ENCODE measurements around the gene FAM117A. TPM values are rescaled to one million over a fixed set of nuclear protein-coding genes. Genes with fewer than 3 reads are reported as not detected.
A peak's percentile ranks its signal among the peaks of the same experiment; 100 is the strongest.

Gene FAM117A
- total RNA-seq, 1 donor from 2014 or later = 3.3 TPM

DNA sequence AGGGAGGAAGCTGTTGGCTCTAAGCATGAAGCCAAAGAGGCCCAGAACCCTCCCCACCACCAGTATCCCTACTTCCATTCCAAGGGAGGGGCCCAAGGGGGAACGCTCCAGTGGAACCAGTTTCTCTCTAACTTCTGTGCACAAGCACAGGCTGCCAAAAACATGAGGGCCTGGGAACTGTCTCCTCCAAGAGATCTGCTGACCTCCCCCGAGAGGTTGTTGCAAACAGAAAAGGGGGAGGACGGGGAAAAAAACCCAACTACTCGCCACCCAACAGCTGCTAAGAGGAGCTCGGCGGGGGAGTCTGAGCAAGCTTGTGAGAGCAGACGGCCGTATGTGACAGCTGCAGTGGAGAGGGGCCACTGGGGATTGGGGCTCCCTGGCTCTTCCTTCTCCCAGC lies 40.5 kb downstream of the FAM117A start:
- DNase-seq (ENCODE audit: low spot score) = no peak

DNA sequence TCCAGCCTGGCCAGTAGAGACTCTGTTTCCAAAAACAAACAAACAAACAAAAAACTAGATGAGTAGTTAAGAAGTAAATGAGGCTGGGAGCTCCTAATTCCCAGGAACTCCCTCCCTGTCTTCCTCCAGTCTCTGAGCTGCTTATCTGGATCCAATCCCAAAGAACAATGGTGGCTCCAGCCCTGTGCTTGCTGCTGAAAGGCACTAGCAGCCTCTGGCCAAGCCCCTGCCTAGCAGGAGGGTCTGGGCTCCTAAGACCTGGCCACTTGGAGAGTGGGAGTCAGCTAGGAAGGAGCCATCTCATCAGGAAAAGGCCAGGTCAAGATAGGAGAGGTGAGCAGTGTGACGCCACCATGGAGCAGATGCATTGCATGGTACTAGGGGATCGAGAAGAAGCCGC lies 41.9 kb downstream of the FAM117A start:
- DNase-seq (ENCODE audit: low spot score) = no peak
- no peak overlapping the region for H3K4me3 Mint-ChIP-seq (ENCODE audit: unreplicated experiment)
- peaks cover 7% of the 10 kb centered on the region for H3K9me3 Mint-ChIP-seq (ENCODE audit: low read depth)
- no peaks in the 10 kb centered on the region for H3K27me3 Mint-ChIP-seq (ENCODE audit: low read depth)
- TF ChIP-seq, protein P1, sequence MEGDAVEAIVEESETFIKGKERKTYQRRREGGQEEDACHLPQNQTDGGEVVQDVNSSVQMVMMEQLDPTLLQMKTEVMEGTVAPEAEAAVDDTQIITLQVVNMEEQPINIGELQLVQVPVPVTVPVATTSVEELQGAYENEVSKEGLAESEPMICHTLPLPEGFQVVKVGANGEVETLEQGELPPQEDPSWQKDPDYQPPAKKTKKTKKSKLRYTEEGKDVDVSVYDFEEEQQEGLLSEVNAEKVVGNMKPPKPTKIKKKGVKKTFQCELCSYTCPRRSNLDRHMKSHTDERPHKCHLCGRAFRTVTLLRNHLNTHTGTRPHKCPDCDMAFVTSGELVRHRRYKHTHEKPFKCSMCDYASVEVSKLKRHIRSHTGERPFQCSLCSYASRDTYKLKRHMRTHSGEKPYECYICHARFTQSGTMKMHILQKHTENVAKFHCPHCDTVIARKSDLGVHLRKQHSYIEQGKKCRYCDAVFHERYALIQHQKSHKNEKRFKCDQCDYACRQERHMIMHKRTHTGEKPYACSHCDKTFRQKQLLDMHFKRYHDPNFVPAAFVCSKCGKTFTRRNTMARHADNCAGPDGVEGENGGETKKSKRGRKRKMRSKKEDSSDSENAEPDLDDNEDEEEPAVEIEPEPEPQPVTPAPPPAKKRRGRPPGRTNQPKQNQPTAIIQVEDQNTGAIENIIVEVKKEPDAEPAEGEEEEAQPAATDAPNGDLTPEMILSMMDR (IDR thresholded peaks at IDR 0.05) = no peak
- H3K27ac Mint-ChIP-seq (ENCODE audit: unreplicated experiment) = no peak overlapping the region
- peaks cover 9% of the 10 kb centered on the region for H3K36me3 Mint-ChIP-seq (ENCODE audit: low read depth)
- no peaks in the 10 kb centered on the region for H3K4me1 Mint-ChIP-seq (ENCODE audit: low read depth)

More for the DNA sequence above, 40.5 kb downstream of the FAM117A start:
- H3K4me3 Mint-ChIP-seq (ENCODE audit: unreplicated experiment) = no peak overlapping the region
- TF ChIP-seq, protein P1 (IDR thresholded peaks at IDR 0.05) = no peak
- peaks cover 9% of the 10 kb centered on the region for H3K36me3 Mint-ChIP-seq (ENCODE audit: low read depth)
- H3K27ac Mint-ChIP-seq (ENCODE audit: unreplicated experiment) = no peak overlapping the region
- H3K9me3 Mint-ChIP-seq (ENCODE audit: low read depth) = peaks cover 7% of the 10 kb centered on the region
- no peaks in the 10 kb centered on the region for H3K27me3 Mint-ChIP-seq (ENCODE audit: low read depth)
- H3K4me1 Mint-ChIP-seq (ENCODE audit: low read depth) = no peaks in the 10 kb centered on the region

DNA sequence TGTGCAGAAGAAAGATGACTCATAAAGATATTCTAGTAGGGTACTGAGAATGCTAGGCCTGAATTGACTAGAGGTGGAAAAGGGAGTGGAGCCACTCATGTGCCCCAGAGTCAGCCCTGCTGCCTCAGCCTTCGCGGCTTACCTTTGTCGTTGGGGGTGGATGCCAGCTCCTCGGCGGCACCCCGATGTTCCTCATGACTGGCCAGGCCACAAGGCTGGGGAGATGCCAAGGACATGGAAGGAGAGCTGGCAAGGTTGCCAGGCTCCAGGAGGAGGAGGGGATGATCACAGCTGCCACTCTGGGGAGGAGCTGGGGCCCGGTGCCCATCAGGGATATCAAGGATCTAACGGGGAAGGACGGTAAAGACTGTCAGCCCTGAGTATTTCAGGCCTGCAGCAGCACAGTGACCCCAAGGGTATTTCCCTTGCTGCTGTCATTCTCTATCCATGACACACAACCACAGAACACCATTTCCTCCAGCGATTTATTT lies 46.5 kb downstream of the FAM117A start:
- Mint-ChIP-seq H3K27ac (ENCODE audit: unreplicated experiment) (peak overlapping the region; percentile 45), H3K4me1 (ENCODE audit: low read depth) (peaks cover 8% of the 10 kb centered on the region), H3K9me3 (ENCODE audit: low read depth) (no peaks in the 10 kb centered on the region), H3K4me3 (ENCODE audit: unreplicated experiment) (no peak overlapping the region), H3K36me3 (ENCODE audit: low read depth) (peaks cover 3% of the 10 kb centered on the region), H3K27me3 (ENCODE audit: low read depth) (no peaks in the 10 kb centered on the region)
- TF ChIP-seq, protein P1 (IDR thresholded peaks at IDR 0.05) = no peak
- no peak for DNase-seq (ENCODE audit: low spot score)

DNA sequence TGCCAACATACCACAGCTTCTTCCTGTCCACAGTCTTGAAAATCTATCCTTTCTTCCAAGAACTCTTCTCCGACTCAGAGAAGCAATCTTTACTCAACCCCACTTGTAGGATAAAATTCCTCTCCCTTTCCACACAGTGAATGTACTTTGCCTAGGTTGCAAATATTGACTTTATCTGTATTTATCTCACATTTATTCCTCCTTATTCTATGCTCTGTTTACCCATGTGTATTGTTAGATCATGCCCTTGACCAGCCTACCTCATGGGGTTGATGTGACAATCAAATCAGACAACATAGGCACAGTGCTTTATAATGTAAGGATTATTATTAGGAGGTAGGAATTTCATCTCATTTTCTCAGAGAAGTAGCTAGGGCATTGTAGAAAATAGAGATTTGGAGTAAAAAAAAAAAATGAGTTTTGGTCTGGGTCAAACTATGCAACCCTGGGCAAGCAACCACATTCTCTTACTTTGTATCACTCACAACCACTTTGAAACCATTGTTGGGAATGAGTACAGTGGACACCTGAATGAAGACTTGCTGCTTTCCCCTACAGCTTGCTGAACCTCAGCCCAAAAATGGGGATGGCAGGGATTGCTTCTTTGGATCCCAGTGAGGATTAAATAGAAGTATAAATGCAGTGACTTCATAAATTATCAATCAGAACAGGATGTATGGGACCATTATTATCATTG lies 47.1 kb downstream of the FAM117A start:
- H3K36me3 Mint-ChIP-seq (ENCODE audit: low read depth) = peaks cover 3% of the 10 kb centered on the region
- TF ChIP-seq, protein P1 (IDR thresholded peaks at IDR 0.05) = no peak

DNA sequence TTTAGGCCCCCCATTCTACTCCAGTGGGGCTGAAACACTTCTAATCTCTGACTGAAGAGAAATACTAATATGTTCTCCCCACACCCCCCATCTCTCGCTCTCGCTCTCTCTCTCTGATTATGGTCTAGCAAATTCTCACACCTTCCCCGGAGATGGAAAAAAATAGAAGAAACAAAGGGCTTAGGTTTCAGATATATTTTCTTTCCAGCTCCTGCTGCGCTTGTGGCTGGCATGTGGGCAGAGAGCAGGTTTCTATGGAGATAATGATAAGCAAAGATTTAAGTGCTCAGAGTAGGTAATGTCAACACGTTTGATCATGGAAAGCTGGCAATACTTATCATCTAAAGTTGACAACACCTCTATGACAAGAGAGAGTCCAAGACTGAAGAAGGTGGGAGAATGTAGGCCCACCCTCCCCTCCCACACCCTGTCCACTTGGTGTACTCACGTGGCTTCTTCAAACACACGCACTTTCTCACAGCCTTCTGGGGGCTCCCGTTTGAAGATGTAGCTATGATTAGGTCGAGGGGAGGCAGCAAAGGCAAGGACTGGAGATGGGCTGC lies 48.1 kb downstream of the FAM117A start:
- Mint-ChIP-seq H3K4me1 (ENCODE audit: low read depth) (peaks cover 8% of the 10 kb centered on the region), H3K9me3 (ENCODE audit: low read depth) (no peaks in the 10 kb centered on the region), H3K27me3 (ENCODE audit: low read depth) (no peaks in the 10 kb centered on the region), H3K27ac (ENCODE audit: unreplicated experiment) (no peak overlapping the region), H3K4me3 (ENCODE audit: unreplicated experiment) (no peak overlapping the region), H3K36me3 (ENCODE audit: low read depth) (peaks cover 1% of the 10 kb centered on the region)
- DNase-seq (ENCODE audit: low spot score) = no peak
- TF ChIP-seq, protein P1 (IDR thresholded peaks at IDR 0.05) = no peak

More for the DNA sequence above, 47.1 kb downstream of the FAM117A start:
- Mint-ChIP-seq H3K4me1 (ENCODE audit: low read depth) (peaks cover 8% of the 10 kb centered on the region), H3K27me3 (ENCODE audit: low read depth) (no peaks in the 10 kb centered on the region), H3K9me3 (ENCODE audit: low read depth) (no peaks in the 10 kb centered on the region), H3K4me3 (ENCODE audit: unreplicated experiment) (no peak overlapping the region), H3K27ac (ENCODE audit: unreplicated experiment) (peak overlapping the region; percentile 45)
- no peak for DNase-seq (ENCODE audit: low spot score)

Data from chondrocyte (in vitro differentiated cells).